ENCODE data around the gene RAB43.

DNA sequence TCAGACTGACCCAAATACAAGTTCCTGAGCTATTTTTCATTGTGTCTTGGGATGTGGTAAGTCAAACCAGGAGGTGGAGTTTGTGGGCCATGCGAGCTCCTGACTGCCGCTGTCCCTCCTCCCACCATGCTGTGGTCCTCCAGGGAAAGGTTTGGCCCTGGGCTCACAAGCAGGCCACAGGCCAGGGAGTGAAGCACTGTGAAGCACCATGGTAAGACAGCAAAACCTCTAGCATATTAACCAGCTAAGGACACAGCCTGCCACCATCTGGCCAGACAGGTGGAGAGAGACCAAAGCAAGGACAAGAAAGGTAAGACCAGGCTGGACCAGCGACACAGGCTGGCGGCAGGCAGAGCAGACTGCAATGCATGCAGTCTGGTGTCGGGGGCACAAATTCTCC, 15.3 kb downstream of the RAB43 start:
- TF ChIP-seq CTCF (IDR thresholded peaks at IDR 0.05) (no peak), POLR2A (IDR thresholded peaks at IDR 0.05; ENCODE audit: low read depth) (no peak), EP300 (IDR thresholded peaks at IDR 0.05) (no peak), POLR2AphosphoS5 (IDR thresholded peaks at IDR 0.05) (no peak)
